ENCODE results near the gene PHLDA2.

The PHLDA2 gene

GRCh38 chr11:2928605-2929530 is at the start of gene PHLDA2:
TSS of gene PHLDA2 (minus strand) at chr11:2929420. CDS start at chr11:2929364, 56 bp downstream.
- FAIRE-seq (no peak), DNase-seq (ENCODE audit: insufficient read length, low spot score) (no peak)

GRCh38 chr11:2977113-2977512 is 47.9 kb upstream of the PHLDA2 start:
- FAIRE-seq = no peak

GRCh38 chr11:2976294-2977063 is 47.3 kb upstream of the PHLDA2 start:
- DNase-seq (ENCODE audit: insufficient read length, low spot score) = no peak
- FAIRE-seq = no peak

More at GRCh38 chr11:2977113-2977512, 47.9 kb upstream of the PHLDA2 start:
- DNase-seq (ENCODE audit: insufficient read length, low spot score) = no peak

GRCh38 chr11:2975594-2975993 is 46.4 kb upstream of the PHLDA2 start:
- no peak for DNase-seq (ENCODE audit: insufficient read length, low spot score)
- no peak for FAIRE-seq

GRCh38 chr11:2974272-2974671 is 45.1 kb upstream of the PHLDA2 start:
- no peak for DNase-seq (ENCODE audit: insufficient read length, low spot score)
- no peak for FAIRE-seq

- FAIRE-seq (no peak), DNase-seq (ENCODE audit: insufficient read length, low spot score) (no peak)
These were observed 39.2 kb upstream of the PHLDA2 start for GRCh38 chr11:2968341-2968900.

GRCh38 chr11:2964782-2965181 is 35.6 kb upstream of the PHLDA2 start:
- FAIRE-seq (no peak), DNase-seq (ENCODE audit: insufficient read length, low spot score) (no peak)

GRCh38 chr11:2963761-2964160 is 34.5 kb upstream of the PHLDA2 start:
- DNase-seq (ENCODE audit: insufficient read length, low spot score) (no peak), FAIRE-seq (no peak)

- no peak for DNase-seq (ENCODE audit: insufficient read length, low spot score)
- no peak for FAIRE-seq
These were observed 34.0 kb upstream of the PHLDA2 start for GRCh38 chr11:2963112-2963754.

- no peak for FAIRE-seq
These were observed 31.9 kb upstream of the PHLDA2 start for GRCh38 chr11:2961080-2961479.

GRCh38 chr11:2960139-2960538 is 30.9 kb upstream of the PHLDA2 start:
- FAIRE-seq (no peak), DNase-seq (ENCODE audit: insufficient read length, low spot score) (no peak)

More at GRCh38 chr11:2961080-2961479, 31.9 kb upstream of the PHLDA2 start:
- DNase-seq (ENCODE audit: insufficient read length, low spot score) = no peak

- FAIRE-seq (no peak), DNase-seq (ENCODE audit: insufficient read length, low spot score) (no peak)
These were observed 29.0 kb upstream of the PHLDA2 start for GRCh38 chr11:2958251-2958650.

GRCh38 chr11:2955906-2956476 is 26.8 kb upstream of the PHLDA2 start:
- no peak for FAIRE-seq

GRCh38 chr11:2954263-2954662 is 25.0 kb upstream of the PHLDA2 start:
- FAIRE-seq (no peak), DNase-seq (ENCODE audit: insufficient read length, low spot score) (no peak)

More at GRCh38 chr11:2955906-2956476, 26.8 kb upstream of the PHLDA2 start:
- no peak for DNase-seq (ENCODE audit: insufficient read length, low spot score)

GRCh38 chr11:2952290-2952689 is 23.1 kb upstream of the PHLDA2 start:
- FAIRE-seq = no peak
- DNase-seq (ENCODE audit: insufficient read length, low spot score) = no peak

- no peak for FAIRE-seq
- no peak for DNase-seq (ENCODE audit: insufficient read length, low spot score)
These were observed 22.3 kb upstream of the PHLDA2 start for GRCh38 chr11:2951231-2952110.

GRCh38 chr11:2950825-2951224 is 21.6 kb upstream of the PHLDA2 start:
- FAIRE-seq = no peak

GRCh38 chr11:2949920-2950319 is 20.7 kb upstream of the PHLDA2 start:
- DNase-seq (ENCODE audit: insufficient read length, low spot score) (no peak), FAIRE-seq (no peak)

More at GRCh38 chr11:2950825-2951224, 21.6 kb upstream of the PHLDA2 start:
- no peak for DNase-seq (ENCODE audit: insufficient read length, low spot score)

- DNase-seq (ENCODE audit: insufficient read length, low spot score) = no peak
- no peak for FAIRE-seq
These were observed 18.5 kb upstream of the PHLDA2 start for GRCh38 chr11:2947744-2948143.
